SK-N-SH treated with all-trans-retinoic acid at 6 μM for 48 hours (cell line): ENCODE data around the gene HMGN1.

Experiments
- ATAC-seq: fragments of 200-7000 bp; cut with Tn5 transposase; 3 replicates; pipeline ENCODE4 v1.9.1; 2020; ENCODE audit warnings: mild to moderate bottlenecking, moderate library complexity
- ARNTL ChIP-seq: fragments of 450-650 bp; formaldehyde crosslinking; IDR thresholded peaks from 2 replicates; pipeline ENCODE4 v1.5.0; 2020; ENCODE audit warnings: low read depth, mild to moderate bottlenecking, moderate library complexity, borderline replicate concordance
- CSDC2 ChIP-seq: fragments of 250-450 bp; sonication (Bioruptor Pico); IDR thresholded peaks from 2 replicates; pipeline ENCODE4 v1.5.0; 2020; ENCODE audit warnings: mild to moderate bottlenecking, moderate library complexity
- CSRNP3 ChIP-seq: fragments of 250-450 bp; sonication (Bioruptor Pico); IDR thresholded peaks from 2 replicates; pipeline ENCODE4 v1.5.1; 2021; ENCODE audit warnings: mild to moderate bottlenecking, moderate library complexity
- GLIS3 ChIP-seq: fragments of 250-450 bp; sonication (Bioruptor Pico); IDR thresholded peaks from 2 replicates; pipeline ENCODE4 v1.5.0; 2020; ENCODE audit warnings: mild to moderate bottlenecking, moderate library complexity
- ISL1 ChIP-seq: fragments of 250-450 bp; sonication (Bioruptor Pico); IDR thresholded peaks from 2 replicates; pipeline ENCODE4 v2.1.2; 2022; ENCODE audit warnings: mild to moderate bottlenecking, moderate library complexity
- OSR1 ChIP-seq: fragments of 250-450 bp; sonication (Bioruptor Pico); IDR thresholded peaks from 2 replicates; pipeline ENCODE4 v1.8.0; 2022; ENCODE audit warnings: moderate library complexity, mild to moderate bottlenecking, inconsistent platforms
- PATZ1 ChIP-seq: fragments of 250-450 bp; sonication (Bioruptor Pico); IDR thresholded peaks from 2 replicates; pipeline ENCODE4 v1.8.0; 2020; ENCODE audit warnings: mild to moderate bottlenecking, moderate library complexity, borderline replicate concordance
- POU6F1 ChIP-seq: fragments of 250-450 bp; sonication (Bioruptor Pico); IDR thresholded peaks from 2 replicates; pipeline ENCODE4 v1.8.0; 2021; ENCODE audit warnings: low read depth, mild to moderate bottlenecking, moderate library complexity, borderline replicate concordance
- PPARA ChIP-seq: fragments of 250-450 bp; sonication (Bioruptor Pico); IDR thresholded peaks from 2 replicates; pipeline ENCODE4 v1.5.0; 2020; ENCODE audit warnings: mild to moderate bottlenecking, borderline replicate concordance
- RARB ChIP-seq: fragments of 250-450 bp; sonication (Bioruptor Pico); IDR thresholded peaks from 2 replicates; pipeline ENCODE4 v1.8.0; 2021; ENCODE audit warnings: mild to moderate bottlenecking, moderate library complexity
- SNAI2 ChIP-seq: fragments of 250-450 bp; sonication (Bioruptor Pico); IDR thresholded peaks from 2 replicates; pipeline ENCODE4 v1.5.0; 2020; ENCODE audit warnings: mild to moderate bottlenecking, moderate library complexity
- TCF4 ChIP-seq: fragments of 250-450 bp; sonication (Bioruptor Pico); IDR thresholded peaks from 2 replicates; pipeline ENCODE4 v1.8.0; 2021; ENCODE audit warnings: mild to moderate bottlenecking, moderate library complexity, borderline replicate concordance
- TOX ChIP-seq: fragments of 250-450 bp; sonication (Bioruptor Pico); IDR thresholded peaks from 2 replicates; pipeline ENCODE4 v1.8.0; 2021; ENCODE audit warnings: mild to moderate bottlenecking, moderate library complexity, borderline replicate concordance
- ZC3H10 ChIP-seq: fragments of 250-450 bp; sonication (Bioruptor Pico); IDR thresholded peaks from 2 replicates; pipeline ENCODE4 v1.5.1; 2021; ENCODE audit warnings: mild to moderate bottlenecking, moderate library complexity
- ZFP3 ChIP-seq: fragments of 250-450 bp; sonication (Bioruptor Pico); IDR thresholded peaks from 2 replicates; pipeline ENCODE4 v1.5.0; 2020; ENCODE audit warnings: mild to moderate bottlenecking, moderate library complexity
- ZFP30 ChIP-seq: fragments of 450-650 bp; formaldehyde crosslinking; IDR thresholded peaks from 2 replicates; pipeline ENCODE4 v1.5.0; 2022; ENCODE audit warnings: mild to moderate bottlenecking, moderate library complexity
- ZNF8 ChIP-seq: fragments of 450-650 bp; formaldehyde crosslinking; IDR thresholded peaks from 2 replicates; pipeline ENCODE4 v1.5.0; 2020; ENCODE audit warnings: mild to moderate bottlenecking, moderate library complexity
- TF ChIP-seq, protein P1 (sequence below): fragments of 250-450 bp; sonication (Bioruptor Pico); IDR thresholded peaks from 2 replicates; pipeline ENCODE4 v1.5.1; 2020; ENCODE audit warnings: low read depth, mild to moderate bottlenecking, moderate library complexity
- TF ChIP-seq, protein P2 (sequence below): fragments of 250-450 bp; sonication (Bioruptor Pico); IDR thresholded peaks from 2 replicates; pipeline ENCODE4 v1.5.0; 2020; ENCODE audit warnings: mild to moderate bottlenecking, moderate library complexity

HMGN1 gene

DNA sequence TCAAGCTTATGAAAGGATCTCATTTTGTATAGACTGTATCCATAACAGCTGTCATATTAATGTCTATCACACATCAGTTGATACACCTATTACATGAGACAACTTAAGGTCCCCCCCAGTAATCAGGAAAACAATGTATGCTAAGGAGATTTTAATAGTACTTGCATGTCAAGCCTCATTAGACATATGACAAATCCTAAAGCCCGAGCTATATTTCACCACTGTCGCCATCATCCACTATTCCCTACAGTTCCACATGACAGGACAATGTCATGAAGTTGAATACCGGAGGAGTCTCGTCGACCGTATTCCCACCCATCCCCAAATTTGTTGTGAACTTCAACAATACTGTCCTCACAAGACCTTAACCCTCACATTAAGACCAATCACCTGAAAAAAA lies 3.4 kb downstream of the HMGN1 start:
- no peak for ATAC-seq
- TF ChIP-seq CSRNP3 (CRISPR knock-in tag) (no peak), ISL1 (CRISPR knock-in tag) (no peak), GLIS3 (CRISPR knock-in tag) (no peak), CSDC2 (CRISPR knock-in tag) (no peak), TCF4 (CRISPR knock-in tag) (no peak)
- TF ChIP-seq, all 23 proteins: peak for 0

DNA sequence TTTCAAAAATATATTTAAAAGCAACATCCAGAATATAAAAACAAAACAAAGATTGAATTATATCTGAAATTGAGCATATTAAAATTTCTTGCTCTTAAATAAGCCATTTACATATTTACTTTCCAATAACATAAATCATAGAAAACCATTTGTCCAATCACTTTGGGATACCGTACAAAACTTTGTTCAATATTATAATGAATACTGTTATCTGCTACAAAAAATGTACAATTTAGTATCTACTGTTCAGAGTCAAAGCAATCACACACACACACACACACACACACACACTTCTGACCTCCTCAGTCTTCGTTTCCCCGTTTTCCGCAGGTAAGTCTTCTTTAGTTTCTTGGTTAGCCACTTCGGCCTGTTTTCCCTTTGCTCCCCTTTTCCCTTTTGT lies 4.0 kb downstream of the HMGN1 start:
- ATAC-seq = no peak
- TF ChIP-seq PATZ1 (CRISPR knock-in tag) (no peak), SNAI2 (CRISPR knock-in tag) (no peak), ZNF8 (CRISPR knock-in tag) (no peak), OSR1 (no peak), CSDC2 (CRISPR knock-in tag) (no peak), RARB (CRISPR knock-in tag) (no peak), ZC3H10 (CRISPR knock-in tag) (no peak), ISL1 (CRISPR knock-in tag) (no peak), ZFP3 (CRISPR knock-in tag) (no peak), PPARA (CRISPR knock-in tag) (no peak), CSRNP3 (CRISPR knock-in tag) (no peak), POU6F1 (no peak), ARNTL (CRISPR knock-in tag) (no peak)
- TF ChIP-seq, protein P1, sequence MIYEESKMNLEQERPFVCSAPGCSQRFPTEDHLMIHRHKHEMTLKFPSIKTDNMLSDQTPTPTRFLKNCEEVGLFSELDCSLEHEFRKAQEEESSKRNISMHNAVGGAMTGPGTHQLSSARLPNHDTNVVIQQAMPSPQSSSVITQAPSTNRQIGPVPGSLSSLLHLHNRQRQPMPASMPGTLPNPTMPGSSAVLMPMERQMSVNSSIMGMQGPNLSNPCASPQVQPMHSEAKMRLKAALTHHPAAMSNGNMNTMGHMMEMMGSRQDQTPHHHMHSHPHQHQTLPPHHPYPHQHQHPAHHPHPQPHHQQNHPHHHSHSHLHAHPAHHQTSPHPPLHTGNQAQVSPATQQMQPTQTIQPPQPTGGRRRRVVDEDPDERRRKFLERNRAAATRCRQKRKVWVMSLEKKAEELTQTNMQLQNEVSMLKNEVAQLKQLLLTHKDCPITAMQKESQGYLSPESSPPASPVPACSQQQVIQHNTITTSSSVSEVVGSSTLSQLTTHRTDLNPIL (CRISPR knock-in tag) = no peak
- TF ChIP-seq, protein P2, sequence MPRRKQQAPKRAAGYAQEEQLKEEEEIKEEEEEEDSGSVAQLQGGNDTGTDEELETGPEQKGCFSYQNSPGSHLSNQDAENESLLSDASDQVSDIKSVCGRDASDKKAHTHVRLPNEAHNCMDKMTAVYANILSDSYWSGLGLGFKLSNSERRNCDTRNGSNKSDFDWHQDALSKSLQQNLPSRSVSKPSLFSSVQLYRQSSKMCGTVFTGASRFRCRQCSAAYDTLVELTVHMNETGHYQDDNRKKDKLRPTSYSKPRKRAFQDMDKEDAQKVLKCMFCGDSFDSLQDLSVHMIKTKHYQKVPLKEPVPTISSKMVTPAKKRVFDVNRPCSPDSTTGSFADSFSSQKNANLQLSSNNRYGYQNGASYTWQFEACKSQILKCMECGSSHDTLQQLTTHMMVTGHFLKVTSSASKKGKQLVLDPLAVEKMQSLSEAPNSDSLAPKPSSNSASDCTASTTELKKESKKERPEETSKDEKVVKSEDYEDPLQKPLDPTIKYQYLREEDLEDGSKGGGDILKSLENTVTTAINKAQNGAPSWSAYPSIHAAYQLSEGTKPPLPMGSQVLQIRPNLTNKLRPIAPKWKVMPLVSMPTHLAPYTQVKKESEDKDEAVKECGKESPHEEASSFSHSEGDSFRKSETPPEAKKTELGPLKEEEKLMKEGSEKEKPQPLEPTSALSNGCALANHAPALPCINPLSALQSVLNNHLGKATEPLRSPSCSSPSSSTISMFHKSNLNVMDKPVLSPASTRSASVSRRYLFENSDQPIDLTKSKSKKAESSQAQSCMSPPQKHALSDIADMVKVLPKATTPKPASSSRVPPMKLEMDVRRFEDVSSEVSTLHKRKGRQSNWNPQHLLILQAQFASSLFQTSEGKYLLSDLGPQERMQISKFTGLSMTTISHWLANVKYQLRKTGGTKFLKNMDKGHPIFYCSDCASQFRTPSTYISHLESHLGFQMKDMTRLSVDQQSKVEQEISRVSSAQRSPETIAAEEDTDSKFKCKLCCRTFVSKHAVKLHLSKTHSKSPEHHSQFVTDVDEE (CRISPR knock-in tag) = no peak

DNA sequence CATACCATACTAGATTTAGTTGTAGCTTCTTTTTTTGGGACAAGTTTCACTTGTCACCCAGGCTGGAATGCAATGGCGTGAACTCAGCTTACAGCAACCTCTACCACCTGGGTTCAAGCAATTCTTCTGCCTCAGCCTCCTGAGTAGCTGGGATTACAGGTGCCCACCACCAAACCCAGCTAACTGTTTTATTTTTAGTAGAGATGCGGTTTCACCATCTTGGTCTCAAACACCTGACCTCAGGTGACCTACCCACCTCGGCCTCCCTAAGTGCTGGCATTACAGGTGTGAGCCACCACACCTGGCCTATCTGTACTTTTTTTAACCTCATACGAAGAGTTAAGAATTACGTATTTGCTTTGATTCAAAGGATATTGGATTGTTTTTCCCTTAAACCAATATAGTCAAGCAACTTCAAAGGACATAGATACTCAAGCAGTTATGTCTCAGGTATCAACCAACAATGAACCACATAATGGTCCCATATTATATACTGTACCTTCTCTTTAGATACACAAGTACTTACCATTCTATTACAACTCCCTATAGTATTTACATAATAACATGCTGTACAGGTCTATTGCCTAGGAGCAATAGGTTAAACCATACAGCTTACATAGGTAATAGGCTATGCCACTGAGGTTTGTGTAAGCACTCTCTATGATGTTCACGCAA lies 7.5 kb downstream of the HMGN1 start:
- TF ChIP-seq TOX (CRISPR knock-in tag) (no peak), ZFP30 (CRISPR knock-in tag) (no peak), GLIS3 (CRISPR knock-in tag) (no peak)
- TF ChIP-seq, protein P1 (CRISPR knock-in tag) = peak; percentile 37; the same call in 1 of the 2 replicates
- no peak for ATAC-seq
